HG02642 (cell line): ENCODE results near the gene CLEC16A.

Experiments
- ATAC-seq: cut with Tn5 transposase; IDR thresholded peaks from one replicate; pipeline ENCODE4 v1.9.1; 2021; ENCODE audit warnings: mild to moderate bottlenecking; ENCODE audit not compliant: unreplicated experiment, poor library complexity

The CLEC16A gene

GRCh38 chr16:11127610-11128195 lies 183.3 kb downstream of the CLEC16A start:
- no peak for ATAC-seq

- ATAC-seq = no peak
These were observed 184.1 kb downstream of the CLEC16A start for GRCh38 chr16:11128211-11129141.

- ATAC-seq = no peak
These were observed 185.0 kb downstream of the CLEC16A start for GRCh38 chr16:11129378-11129781.

GRCh38 chr16:11130978-11131665 lies 186.8 kb downstream of the CLEC16A start:
- no peak for ATAC-seq

GRCh38 chr16:11131706-11132105 lies 187.3 kb downstream of the CLEC16A start:
- no peak for ATAC-seq

GRCh38 chr16:11133344-11133943 lies 189.1 kb downstream of the CLEC16A start:
- no peak for ATAC-seq

- ATAC-seq = no peak
These were observed 190.5 kb downstream of the CLEC16A start for GRCh38 chr16:11134722-11135463.

- no peak for ATAC-seq
These were observed 191.2 kb downstream of the CLEC16A start for GRCh38 chr16:11135464-11135973.

- no peak for ATAC-seq
These were observed 192.2 kb downstream of the CLEC16A start for GRCh38 chr16:11136600-11136999.

GRCh38 chr16:11138022-11138768 lies 193.8 kb downstream of the CLEC16A start:
- no peak for ATAC-seq

GRCh38 chr16:11138769-11139325 lies 194.5 kb downstream of the CLEC16A start:
- ATAC-seq = no peak

GRCh38 chr16:11139326-11140097 lies 195.1 kb downstream of the CLEC16A start:
- ATAC-seq = no peak

GRCh38 chr16:11140098-11140375 lies 195.7 kb downstream of the CLEC16A start:
- no peak for ATAC-seq

GRCh38 chr16:11140466-11140865 lies 196.1 kb downstream of the CLEC16A start:
- no peak for ATAC-seq

- ATAC-seq = no peak
These were observed 196.5 kb downstream of the CLEC16A start for GRCh38 chr16:11140867-11141266.

- no peak for ATAC-seq
These were observed 197.3 kb downstream of the CLEC16A start for GRCh38 chr16:11141409-11142260.

- ATAC-seq = no peak
These were observed 197.9 kb downstream of the CLEC16A start for GRCh38 chr16:11142261-11142630.
